Activated CD4-positive, alpha-beta T cell treated with anti-CD3 and anti-CD28 coated beads for 1 hour (primary cell): ENCODE measurements around the gene CTSD.

Experiments used
- DNase-seq: peaks from one replicate; pipeline ENCODE4 v3.0.0-alpha.2; 2020

The CTSD gene

DNA sequence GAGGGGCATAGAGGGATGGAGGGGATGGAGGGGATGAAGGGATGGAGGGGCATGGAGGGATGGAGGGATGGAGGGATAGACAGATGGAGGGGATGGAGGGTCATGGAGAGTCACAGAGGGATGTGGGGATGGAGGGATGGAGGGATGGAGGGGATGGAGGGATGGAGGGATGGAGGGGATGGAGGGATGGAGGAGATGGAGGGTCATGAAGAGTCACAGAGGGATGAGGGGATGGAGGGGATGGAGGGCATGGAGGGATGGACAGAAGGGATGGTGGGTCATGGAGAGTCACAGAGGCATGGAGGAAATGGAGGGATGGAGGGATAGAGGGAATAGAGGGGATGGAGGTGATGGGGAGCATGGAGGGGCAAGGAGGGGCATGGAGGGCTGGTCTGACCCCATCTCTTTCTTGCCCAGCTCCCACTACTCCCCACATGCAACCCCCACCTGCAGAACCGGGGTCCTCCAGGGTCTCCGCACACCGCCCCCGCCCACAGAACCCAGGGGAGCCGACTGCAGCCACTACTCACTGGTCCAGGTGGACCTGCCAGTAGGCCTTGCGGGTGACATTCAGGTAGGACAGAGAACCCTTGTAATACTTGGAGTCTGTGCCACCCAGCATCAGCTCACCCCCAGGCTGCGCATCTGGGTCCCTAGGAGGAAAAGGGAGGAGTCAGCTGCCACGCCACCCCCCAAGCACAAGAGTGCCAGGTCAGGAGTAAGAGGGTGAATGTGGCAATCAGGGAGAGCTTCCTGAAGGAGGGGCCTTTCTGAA, 9.2 kb downstream of the CTSD start:
- no peak for DNase-seq

DNA sequence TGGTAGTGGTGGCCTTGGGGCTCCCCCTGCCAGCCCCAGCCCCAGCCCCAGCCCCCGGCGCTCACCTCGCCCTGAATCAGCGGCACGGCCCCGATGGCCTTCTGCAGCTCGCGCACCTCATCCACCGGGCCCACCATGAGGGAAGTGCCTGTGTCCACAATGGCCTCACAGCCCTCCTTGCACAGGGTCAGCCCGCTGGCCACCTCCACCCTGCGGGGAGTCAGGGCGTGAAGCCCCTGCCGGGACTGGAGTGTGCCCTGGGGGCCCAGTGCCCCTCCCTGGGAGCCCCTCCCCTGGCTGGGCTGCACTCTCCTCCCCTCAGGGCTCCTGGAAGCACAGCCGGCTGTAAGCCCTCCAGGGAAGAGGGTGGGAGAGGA, 9.8 kb downstream of the CTSD start:
- no peak for DNase-seq

GRCh38 chr11:1753229-1753928, 10.3 kb downstream of the CTSD start:
- DNase-seq: no peak

DNA sequence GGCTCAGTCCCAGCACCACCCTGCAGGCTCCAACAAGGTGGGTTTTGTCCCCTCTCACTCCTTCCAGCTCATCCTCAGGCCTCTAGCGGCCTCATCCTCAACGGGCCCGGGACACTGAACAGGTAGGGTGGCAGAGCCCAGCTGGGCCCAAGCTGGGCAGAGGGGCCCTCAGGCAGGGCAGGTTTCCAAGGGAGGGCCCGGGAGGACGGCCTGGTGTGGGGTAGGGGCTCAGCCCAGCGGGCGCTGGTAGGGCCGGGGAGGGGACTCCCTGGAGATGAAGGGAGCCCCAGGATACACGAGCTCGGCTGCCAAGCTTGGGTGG, 10.9 kb downstream of the CTSD start:
- no peak for DNase-seq

DNA sequence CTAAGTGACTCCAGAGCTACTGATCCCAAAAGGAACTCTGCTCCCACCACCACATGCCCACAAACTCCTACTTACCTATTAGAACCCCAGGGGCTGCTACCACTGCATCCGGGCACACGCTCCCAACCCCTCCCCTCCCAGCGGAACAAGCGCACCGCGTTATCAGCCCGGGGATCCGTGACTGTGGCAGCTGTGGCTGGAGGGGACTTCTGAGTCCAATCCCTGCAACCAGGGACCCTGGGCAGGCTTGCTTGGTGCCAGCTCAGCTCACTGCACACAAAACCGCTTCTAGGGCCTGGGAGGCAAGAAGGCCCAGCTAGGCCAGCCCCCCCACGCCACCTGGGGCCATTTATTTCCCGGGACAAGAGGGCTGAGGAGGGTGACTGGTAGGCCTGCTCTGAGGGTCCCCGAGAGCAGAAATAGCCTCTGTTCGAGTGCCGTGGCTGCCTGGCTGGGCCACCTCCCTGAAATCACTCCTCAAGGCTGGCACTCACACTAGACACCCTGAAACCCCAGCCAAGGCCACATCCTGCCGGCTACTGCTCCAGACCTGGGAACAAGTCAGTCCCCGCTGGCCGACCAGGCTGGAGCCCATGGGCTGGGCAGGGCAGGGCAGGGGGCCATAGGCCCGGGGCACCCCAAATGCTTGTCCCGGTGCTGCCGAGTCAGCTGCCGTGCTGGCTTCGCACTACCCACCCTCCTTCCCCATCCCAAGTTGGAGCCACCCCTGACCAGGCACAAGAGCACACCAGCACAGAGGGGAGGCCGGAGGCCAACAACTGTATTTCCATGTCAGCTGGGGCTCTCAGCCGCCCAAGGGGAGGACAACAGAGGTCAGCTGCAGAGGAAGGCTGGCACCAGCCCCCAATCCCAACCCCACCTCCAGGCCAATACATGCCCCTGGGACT, 11.5 kb downstream of the CTSD start:
- no peak for DNase-seq

GRCh38 chr11:1751531-1751921, 12.2 kb downstream of the CTSD start:
- DNase-seq: no peak

DNA sequence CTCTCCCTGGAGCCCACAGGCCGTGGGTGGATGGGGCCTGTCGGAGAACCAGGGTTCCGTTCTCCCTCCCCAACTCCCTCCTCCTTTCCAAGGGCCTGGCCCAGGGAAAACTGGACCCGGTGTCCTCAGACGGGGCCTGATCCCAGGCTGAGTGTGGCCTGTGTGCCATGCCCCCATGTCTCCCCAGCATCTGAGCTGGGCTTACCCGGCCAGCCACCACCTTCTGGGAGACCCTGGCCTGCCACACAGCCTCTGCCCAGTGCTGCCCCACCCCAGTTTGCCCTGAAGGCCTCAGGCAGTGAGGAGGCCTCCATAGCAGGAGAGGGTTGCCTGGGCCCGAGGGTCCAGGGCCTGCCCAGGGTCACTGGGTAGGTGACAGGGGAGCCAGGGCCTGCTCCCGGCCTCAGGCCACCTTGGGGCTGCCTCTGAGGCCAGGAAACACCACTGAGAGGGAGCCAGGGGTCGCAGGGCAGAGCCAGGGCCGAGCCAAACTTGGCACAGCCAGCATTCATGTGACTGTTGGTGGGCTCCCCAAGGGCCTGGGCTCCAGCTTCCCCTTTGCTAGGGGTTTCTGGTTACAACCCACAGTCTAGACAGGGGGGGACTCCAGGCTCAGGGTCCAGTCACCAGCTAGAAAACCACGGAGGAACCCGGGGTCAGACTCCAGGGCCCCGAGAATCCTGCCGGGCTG, 12.7 kb downstream of the CTSD start:
- DNase-seq: no peak

GRCh38 chr11:1750481-1750839, 13.3 kb downstream of the CTSD start, which contains the start of gene IFITM10:
IFITM10 (minus strand) TSS chr11:1750595; CDS start chr11:1750442, 153 bp downstream.
- no peak for DNase-seq

DNA sequence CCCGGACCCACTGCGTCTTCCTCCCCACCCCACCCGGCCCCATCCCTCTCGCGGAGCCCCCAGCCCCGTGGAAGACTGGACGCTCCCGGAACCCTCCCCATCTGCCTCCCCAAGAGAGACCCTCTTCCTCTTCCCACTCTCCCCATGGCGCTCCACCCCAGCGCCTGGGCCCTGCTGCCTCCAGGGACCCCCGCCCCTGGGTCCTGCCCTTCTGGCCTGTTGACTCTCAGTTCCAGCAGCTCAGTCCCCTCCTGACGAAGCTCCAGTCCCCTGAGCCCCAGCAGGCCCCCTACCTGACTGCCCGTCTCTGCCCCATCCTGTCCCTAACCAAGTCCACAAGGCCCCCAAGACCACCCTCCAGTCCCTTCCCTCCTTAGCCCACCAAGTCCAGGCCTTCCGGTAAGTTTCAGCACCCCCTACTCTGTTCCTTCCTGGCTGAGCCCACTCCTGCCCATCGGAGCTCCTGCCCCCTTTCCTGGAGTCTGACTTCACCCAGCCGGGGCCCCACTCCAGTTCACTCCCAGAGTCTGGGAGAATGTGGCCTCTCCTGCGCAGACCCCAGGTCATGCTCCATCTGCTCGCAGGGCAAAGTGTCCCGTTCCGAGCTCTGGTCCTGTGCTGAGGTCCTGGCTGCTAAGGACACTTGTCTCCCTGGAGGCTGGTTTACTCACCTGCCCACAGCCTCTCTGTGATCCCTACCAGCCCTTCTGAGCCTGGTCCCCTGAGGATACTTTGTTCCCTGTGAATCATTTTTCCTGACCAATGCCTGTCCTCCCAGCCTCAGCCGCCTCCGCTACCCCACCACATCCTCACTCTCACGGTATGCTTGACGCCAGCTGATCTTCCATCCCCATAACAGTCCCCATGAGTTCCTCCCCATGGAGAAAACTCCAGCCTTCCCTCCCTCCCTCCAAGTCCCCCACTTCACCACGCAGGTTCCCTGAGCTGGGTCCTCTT, 14.1 kb downstream of the CTSD start:
- DNase-seq: no peak

DNA sequence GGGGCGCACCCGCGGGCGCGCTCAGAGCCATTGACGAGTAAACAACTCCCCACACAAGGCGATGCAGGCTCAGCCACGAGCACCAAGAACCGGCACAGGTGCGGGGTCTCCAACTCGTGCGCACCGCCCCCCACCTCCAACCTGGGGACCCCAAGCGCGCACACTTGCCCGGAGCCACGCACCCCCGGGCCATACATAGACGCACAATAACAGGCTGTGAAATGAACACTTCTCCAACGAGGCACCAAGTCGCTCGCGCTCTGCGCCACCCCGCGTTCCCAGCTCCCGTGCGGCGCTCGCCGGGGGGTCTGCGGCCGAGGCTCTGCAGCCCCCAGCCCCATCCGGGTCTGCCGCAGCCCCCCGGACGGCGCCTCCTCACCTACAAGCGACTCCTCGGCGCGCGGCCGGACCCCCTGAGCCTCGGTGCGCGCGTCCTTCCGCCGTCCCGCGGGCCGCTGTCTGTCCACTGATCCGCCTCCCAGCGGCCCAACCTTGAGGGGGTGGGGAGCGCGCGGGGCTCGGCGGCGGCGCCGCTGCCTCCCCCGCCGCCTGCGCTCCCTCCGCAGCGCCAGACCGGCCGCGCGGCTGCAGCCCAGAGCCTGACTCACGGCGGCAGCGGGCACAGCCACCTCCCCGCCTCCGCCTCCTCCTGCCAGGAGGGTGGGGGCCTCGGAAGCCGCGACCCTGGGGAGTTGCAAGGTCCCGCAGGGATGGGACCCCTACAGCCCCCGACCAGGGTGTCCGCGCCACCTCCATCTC, 14.9 kb downstream of the CTSD start:
- DNase-seq: no peak

DNA sequence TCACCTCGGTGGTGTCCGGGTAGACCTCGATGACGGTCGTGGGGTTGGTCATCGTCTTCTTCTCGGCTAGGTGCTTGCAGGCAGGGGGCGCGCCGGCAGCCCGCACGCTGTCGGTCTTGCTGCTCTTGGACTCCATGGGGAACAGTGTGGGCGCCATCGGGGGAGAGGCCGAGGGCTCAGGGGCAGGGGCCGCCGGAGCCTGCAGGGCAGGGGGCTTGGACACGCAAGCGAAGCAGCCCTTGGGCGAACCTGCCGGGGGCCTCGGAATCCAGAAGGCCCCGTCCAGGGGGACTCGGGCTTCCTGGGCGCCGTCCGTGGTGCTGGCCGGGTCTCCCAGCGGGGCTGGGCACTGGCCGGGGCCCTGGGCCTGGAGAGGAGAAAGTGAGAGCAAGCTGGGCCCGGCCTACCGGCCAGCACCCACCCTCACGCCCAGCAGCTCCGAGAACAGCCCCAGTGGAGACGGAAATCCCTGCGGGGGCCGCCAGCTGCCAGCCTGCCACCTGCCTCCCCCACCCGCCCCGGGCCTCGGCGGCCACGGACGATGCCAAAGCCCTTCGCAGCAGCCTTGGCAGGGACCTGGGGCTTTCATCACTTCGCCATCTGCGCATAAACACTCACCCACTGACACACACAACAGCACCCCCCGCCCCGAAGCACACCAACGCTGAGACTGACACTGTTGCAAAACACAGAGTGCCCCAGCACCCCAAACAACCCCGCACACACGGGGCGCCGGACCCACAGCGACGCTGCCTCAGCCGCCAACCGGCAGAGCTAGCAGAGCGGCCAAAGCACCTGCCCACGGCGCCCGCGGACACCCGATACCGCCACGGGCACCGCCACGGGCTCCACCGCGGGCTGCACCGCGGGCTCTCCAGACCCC, 15.7 kb downstream of the CTSD start:
- DNase-seq: no peak

GRCh38 chr11:1746956-1747752, 16.6 kb downstream of the CTSD start:
- DNase-seq: no peak

- no peak for DNase-seq
Observed at GRCh38 chr11:1746511-1746931, 17.2 kb downstream of the CTSD start.

DNA sequence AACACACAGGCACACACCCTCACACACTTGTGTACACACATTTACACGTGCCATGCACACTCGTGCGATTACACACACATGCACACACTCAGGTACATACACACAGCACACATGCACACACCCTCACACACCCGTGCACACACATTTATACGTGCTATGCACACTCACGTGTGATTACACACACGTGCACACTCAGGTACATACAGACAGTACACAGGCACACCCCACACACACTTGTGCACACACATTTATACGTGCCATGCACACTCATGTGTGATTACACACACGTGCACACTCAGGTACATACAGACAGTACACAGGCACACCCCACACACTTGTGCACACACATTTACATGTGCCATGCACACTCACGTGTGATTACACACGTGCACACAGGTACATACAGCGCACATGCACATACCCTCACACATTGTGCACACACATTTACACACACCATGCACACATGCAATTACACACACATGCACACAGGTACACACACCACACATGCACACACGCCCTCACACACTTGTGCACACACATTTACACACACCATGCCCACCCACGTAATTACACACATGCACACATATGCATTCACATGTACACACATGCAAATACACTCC, 17.9 kb downstream of the CTSD start:
- DNase-seq: no peak

- no peak for DNase-seq
Observed at GRCh38 chr11:1744891-1745700, 18.6 kb downstream of the CTSD start.

DNA sequence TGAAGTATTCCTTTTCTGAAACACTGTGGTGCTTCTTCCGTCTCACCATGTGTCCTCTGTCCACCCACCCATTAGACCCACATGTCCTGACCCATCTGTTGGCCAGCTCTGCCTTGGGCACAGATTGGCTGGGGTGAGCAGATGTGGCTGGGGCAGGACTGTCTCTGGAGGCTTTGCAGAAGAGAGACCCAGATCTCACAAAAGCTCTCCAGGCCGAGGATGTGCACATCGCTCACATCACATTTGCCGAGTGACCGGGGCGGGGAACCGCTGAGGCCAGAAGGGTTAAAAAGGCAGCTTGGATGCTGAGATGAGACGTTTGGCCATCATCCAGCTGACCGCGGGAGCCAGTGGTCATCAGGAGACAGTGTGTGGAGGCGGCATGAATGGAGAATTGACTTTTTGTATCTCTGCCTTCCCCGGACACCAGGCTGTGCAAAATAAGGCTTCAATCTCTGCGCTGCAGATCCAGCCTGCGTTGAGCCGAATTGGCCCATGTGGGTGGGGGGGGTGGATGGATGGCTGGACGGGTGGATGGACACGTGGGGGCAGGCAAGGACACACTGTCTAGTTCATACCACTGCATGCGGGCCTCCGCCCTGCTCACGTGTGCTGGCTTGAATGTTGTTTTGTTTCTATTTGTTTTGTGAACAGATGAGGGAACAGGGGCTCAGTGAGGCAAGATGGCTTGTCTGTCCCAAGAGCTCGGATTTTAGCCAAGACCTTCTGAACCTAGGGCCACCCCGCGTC, 19.4 kb downstream of the CTSD start:
- DNase-seq: no peak

DNA sequence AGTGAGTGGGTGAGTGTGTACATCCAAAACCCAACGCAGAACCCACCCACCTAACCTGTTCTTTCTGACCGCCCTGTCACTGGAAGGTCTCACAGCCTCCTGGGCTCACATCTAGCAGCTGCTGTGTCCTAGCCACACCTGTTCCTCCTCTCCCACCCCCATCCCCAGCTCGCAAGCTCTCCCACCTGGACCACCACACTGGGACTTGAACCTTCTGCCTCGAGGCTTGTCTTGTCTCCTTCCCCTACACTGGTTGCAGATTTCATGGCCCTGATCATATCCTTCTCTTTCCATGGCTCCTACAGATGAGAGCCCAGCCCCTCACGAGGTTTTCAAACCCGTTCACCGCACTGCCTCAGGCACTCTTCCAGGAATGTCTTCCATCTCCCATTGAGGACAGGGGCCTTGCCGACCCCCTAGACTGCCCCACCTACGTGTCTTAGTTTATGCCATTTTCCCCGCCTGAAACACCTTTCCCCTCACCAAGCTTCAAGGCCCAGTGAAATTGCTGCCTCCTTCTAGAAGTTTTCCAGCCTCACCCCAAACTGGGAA, 20.1 kb downstream of the CTSD start:
- no peak for DNase-seq
